Measurements from ENCODE around the gene LRSAM1.
"Not testable (repeated sequence)": the region's sequence is repeated elsewhere in the genome, so short reads cannot be mapped to it uniquely, and the experiment has no call there.

The LRSAM1 gene

DNA sequence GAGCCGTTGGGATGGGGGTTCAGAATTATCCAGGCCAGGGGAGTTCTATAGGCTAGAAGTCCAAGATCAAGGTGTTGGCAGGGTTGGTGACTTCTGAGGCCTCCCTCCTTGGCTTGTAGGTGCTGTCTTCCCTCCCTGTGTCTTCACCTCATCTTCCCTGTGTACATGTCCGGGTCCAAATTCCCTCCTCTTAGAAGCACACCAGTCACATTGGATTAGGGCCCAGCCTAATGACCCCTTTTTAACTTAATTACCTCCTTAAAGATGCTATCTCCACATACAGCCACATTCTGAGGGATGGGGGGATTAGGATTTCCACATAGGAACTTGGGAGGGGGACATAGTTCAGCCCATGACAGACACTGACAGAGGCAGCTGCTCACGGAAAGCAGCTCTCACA lies 12.1 kb downstream of the LRSAM1 start:
- DNase-seq, result no peak

DNA sequence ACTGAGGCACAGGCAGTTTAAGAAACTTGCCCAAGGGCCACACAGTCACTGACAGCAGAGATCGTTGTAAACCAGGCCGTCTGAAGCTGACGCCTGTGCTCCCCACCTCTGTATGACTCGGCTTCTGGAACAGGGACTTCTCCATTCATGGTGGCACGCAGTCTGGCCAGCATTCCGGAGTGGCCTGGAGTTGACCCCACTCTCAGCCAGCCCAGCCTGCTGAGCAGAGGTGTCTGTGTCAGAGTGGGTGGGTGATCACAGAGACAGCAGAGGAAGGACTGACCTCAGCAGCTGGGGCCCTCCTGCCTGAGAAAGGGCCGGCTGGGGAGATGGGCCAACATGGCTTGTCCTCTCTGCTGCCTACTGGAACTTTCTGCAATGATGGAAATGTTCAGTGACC lies 12.6 kb downstream of the LRSAM1 start:
- no peak for DNase-seq

DNA sequence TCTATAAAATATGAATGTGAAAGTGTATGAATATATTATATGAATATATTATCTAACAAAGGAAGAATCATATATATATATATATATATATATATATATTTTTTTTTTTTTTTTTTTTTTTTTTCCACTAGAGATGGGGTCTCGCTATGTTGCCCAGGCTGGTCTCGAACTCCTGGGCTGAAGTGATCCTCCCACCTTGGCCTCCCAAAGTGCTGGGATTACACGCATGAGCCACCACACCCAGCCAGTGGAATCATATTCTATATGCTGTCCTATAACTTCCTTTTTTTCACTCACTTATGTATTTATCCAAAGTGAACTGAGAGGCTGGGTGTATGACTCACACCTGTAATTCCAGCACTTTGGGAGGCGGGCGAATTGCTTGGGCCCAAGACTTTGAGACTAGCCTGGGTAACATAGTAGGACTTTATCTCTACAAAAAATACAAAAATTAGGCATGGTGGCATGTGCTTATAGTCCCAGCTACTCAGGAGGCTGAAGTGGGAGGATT lies 15.2 kb downstream of the LRSAM1 start:
- not testable (repeated sequence) for DNase-seq

DNA sequence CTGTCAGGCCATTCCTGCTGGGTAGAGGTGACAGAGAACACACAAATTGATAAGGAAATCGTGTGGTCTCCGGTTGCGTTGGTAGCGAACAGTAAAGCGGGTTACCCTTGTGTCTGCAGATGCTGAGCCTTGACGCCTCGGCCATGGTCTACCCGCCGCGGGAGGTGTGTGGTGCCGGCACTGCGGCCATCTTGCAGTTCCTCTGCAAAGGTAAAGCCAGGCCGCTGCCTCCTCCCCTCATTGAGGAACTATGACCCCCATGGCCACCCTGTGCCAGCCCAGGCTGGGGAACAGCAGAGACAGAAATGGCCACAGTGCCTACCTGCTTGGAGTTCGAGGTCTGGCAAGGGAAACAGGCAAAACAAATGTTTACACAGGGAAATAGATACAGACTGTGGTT lies 16.3 kb downstream of the LRSAM1 start:
- no peak for DNase-seq

DNA sequence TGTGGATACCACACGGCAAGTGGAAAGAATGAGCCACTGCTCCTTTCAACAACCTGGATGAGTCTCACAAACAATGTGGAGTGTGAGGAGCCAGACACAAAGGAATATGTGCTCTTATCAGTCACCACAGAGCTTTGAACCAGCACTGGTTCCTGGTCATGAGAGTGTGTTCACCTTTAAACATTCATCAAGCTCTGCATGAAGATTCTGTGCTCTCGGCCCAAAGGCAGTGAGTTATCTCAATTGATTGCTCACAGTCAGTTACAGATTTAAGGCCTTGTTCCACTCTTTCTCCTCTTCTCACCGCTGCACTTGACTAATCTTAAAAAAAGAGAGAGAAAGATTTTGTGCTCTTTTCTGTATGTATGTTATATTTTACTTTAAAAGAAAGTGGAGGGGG lies 19.4 kb downstream of the LRSAM1 start:
- no peak for DNase-seq

DNA sequence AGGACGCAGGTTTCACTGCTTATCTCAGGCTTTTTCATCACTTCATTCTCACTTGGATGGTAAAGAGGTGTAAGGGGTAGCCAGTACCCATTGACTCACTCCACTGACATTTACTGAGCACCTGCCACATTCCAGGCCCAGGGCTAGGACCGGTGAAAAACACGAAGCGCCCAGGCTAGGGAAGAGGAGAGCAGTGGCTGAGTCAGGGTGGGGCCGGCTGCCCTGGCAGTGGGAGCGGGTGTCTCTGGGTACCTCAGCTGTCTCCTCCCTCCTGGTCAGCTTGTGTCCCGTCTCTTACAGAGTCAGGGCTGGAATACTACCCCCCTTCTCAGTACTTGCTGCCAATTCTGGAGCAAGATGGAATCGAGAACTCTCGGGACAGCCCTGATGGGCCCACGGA lies 22.2 kb downstream of the LRSAM1 start:
- no peak for DNase-seq

DNA sequence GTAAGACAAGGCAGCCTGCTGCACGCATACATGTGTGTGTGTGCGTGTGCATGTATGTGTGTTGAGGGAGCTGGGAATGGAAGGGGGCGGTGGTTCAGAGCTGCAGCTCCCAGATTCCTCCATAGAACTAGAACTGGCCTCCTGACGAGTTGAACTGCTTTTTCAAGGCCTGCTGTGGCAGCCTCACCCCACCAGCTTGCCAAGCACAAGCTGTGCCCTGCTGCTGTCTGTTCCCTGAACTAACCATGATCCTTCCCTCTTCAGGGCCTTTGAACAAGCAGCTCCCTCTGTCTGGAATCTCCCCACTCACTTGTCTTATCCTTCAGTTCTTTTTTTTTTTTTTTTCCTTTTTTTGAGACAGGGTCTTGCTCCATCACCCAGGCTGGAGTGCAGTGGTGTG lies 22.6 kb downstream of the LRSAM1 start:
- no peak for DNase-seq

DNA sequence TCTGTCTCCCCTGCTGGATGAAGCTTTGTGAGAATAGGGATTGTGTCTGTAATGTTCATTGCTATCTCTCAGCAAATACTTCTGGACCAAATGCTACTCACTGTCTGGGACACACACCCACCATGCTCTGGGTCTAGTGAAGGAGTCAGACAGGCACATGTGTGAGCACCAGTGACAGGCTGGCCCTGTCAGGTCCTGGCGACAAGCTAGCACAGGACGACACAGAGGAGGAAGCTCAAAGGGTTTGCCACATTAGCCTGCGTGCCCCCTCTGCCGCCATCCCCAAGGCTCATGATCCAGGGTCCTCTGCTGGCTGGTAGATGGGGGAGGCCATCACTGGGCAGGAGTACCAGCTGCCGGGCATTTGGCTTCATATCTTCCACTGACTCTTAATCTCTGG lies 23.3 kb downstream of the LRSAM1 start:
- no peak for DNase-seq

DNA sequence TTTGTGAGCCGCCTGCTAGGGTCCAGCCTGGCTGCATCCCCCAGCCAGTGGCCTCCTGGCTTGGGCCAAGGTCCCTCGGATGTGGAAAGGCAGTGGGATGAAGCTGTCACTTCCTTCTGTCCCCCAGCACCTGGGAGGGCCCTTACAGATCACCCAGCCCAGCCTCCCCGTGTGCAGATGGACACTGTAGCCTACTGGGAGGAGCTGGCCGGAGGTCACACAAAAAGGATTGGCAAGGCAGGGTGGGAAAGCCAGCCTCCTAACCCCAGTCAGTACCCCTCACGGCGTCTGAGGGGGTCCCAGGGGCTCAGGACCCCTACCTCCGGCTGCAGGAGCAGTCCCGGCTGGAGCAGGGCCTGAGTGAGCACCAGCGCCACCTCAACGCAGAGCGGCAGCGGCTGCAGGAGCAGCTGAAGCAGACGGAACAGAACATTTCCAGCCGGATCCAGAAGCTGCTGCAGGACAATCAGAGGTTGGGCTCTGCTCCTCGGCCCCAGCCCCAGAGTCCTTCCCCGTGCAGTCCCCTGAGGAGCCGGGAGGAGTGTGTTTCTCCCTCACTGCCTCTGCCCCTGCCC lies 28.3 kb downstream of the LRSAM1 start:
- no peak for DNase-seq

DNA sequence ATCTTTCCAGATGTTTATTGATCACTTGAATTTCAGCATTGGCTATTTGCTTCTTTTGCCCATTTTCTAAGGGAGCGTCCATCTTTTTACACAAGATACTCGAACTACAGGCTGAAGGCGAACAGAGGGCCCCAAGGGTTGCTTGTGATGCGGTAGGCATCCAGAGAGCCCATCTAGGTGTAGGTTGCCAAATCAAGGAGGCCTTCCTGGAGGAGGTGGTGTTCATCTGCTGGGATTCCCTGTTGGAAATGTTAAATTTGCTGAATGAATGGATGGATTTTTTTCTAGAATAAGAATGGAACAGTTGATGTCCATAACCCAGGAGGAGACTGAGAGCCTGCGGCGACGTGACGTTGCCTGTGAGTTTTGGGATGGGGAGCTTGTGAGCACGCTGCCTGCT lies 31.4 kb downstream of the LRSAM1 start:
- DNase-seq, result no peak

DNA sequence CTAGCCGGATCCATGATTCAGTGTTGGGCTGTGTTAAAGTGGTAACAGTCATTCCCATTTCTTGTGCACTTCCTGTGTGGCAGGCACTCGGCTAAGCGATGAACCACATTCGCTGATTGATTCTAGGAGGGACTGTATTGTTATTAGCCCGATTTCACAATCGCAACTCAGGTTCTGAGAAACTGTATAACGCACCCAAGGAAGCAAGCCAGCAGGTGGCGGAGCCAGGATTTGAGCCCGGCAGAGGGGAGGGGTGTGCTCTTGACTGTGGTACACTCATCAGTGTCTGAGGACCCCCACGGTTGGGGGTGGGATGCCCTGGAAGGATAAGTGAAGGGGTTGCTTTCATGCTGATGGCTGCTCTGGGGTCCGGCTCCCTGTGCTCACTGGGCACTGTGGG lies 34.7 kb downstream of the LRSAM1 start:
- DNase-seq, result no peak

DNA sequence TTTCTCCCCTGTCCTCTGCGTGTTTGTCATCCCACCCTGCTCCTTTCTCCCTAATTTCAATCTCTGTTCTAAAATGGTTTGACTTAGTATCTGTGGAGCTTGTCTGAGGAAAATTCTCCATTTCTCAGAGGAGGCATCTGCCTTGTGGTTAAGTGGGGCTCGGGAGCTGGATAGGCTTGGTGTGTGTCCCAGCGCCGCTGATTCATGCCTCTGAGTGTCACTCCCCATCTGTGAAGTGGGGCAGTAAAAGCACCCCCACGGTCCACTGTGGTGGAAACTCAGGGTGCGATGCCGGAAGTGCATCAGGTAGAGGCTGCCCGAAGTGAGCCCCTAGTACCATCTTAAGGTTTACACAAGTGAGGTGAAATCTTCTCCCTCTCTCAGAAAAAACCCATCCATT lies 37.6 kb downstream of the LRSAM1 start:
- DNase-seq, result no peak

DNA sequence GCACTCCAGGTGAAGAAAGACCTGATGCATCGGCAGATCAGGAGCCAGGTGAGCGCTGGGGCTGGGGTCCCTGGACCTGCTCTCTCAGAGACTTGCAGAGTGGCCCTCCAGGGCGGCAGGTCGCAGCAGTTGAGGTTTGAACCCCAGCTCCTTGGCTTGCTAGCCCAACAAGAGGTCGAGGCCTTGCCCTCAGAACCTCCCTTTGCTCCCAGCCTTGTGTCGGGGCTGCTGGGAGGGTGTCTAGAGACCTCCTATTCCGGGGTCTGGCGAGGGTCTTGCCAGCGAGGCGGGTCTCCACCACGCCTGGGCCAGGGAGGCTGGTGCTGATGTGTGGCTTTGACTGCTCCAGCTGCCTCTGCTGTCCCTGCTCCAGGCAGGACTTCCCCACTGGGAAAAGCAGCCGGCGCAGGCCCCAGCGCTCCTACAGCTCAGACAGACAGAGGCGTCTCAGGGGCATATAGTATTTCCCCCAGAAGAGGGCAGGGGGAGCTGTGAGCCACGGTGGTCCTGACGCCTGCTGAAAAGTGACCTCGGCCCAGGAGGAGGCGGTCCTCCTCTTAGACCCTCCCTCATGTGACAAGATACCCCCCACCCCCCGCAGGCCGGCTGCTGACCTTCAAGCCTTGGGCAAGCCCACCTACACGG lies 38.3 kb downstream of the LRSAM1 start:
- no peak for DNase-seq

DNA sequence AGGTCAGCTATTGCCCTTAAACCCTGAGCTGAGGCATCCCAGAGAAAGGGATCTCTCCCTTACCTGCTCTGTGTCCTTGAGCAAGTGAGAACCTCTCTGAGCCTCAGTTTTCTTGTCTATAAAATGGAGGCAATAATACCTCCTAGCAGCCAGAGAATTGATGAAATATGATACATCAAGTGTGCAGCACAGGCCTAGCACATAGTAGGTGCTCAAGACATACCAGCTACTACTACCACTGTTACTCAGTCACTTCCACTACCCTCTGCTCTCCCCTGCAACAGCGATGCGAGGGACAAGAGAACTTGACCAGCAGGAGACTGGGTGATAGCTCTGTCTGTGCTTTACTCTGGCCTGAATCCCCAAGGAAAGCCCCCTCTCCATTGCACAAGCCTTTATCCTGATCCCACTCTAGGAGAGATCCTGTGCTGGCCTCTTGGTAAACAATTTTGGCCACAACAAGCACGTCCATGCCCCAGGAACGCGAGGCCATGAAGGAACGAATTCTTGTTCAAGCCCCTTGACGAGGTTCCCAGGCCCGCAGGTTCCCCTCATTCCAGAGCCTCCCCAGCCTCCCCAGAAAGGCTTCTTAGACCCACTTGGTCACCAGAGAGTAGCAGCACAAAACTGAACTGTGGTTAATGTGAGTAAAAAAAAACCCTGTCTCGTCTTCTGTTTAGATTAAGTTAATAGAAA lies 39.4 kb downstream of the LRSAM1 start:
- DNase-seq, result no peak

DNA sequence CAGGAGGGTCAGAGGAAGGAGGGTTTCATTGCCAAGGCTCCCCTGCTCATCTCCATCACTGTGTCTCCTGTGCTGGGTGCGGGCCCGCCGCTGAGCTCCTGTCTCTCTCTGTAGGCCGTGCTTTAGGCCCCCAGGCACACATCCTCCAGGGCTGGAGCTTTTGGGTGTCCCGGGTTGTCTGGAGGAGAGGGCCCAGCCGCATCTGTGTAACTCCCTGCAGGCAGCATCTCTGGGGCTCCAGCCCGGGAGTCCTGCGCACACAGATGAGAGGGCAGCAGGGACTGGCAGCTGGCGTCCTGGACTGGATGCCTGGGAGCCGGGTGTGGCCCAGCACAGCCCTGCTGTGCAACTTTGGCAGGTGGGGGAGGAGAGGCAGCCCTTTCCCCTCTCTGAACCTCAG lies 40.2 kb downstream of the LRSAM1 start:
- DNase-seq, result no peak

DNA sequence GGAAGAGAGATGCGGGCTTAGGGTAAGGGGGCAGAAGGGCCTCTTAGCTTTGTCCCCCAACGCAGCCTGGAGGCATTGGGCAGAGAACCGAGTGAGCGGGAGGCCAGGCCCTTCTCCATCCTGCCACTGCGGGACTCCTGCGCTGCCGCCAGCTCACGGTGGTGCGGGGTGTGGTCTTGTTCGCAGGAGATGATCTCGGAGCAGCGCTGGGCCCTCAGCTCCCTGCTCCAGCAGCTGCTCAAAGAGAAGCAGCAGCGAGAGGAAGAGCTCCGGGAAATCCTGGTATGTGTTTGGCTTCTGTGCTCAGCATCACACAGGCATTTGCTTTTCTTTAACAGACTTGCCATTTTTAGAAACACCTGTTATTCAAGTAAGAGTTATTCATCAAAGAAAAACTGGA lies 41.3 kb downstream of the LRSAM1 start:
- no peak for DNase-seq

DNA sequence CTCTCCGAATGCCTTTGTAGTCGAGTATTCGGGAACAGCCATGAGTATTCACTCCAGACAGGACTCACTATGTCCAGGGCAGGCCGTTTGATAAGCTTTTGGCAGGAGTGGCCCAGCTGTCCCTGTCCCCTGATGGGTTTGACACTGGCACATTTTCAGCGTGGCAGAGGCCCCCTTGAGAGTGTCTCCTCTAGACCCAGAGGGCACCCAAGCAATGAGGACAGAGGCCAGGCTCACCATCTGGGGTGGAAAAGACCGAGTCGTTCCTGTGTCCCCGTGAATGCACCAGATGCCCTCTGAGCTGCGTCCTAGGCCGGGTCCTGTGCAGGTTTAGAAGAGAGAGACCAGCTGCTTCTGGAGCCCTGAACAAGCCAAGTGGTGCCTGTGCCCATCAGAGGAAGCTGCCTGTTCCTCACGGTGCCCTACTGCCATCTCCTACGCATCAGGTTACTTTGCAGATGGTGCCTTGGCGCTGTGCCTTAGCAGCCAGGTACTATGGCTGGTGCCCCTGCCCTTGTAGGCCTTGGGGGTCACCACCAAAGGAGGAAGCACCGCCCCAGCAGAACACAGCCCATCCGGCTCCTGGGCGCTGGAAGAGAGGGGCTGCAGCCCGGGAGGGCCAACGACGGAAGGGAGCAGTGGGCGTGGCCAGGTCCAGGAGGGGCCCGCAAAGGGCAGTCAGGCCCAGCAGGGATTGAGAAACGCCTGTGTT lies 42.4 kb downstream of the LRSAM1 start:
- DNase-seq, result no peak

DNA sequence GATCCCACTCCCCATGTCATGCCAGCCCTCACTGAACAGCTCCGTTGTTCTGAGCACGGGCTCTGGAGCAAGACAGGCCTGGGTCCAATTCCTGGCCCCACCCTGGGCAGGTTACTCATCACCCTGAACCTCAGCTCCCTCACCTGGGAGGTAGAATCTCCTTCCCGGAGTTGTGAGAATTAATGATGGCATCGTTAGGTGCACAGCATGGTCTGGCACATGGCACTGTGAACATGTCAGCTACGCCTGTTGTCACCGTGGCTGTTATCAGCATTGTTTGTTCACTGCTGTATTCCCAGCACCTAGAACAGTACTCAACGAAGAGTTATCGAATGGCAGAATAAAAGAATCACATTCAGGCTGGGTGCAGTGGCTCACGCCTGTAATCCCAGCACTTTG lies 43.0 kb downstream of the LRSAM1 start:
- no peak for DNase-seq

DNA sequence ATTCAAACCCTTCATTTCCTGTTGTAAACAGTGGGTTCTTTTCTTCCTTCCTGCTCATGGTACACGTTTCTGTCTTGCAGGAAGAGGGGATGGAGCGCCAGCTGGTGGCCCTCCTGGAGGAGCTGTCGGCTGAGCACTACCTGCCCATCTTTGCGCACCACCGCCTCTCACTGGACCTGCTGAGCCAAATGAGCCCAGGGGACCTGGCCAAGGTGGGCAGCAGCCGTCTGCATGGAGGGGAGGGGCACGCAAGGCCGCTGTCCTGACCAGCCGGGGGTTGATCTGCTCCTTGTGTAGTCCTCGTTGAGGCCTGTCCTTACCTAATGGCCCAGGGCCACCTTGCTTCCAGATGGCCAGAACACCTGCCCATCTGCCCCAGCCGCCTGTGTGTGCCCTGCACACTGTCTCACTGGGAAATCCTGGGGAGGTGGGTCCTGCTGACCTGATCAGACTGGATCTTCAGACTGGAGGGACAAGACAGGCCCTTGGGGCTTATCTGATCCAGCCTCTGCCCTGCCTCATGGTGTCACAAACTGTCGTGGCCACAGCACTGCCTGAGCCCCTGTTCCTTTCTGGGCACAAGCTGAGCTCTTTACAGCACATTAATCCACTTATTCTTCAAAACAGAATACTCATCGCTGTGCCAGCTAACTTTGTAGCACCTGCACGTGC lies 44.7 kb downstream of the LRSAM1 start:
- no peak for DNase-seq

DNA sequence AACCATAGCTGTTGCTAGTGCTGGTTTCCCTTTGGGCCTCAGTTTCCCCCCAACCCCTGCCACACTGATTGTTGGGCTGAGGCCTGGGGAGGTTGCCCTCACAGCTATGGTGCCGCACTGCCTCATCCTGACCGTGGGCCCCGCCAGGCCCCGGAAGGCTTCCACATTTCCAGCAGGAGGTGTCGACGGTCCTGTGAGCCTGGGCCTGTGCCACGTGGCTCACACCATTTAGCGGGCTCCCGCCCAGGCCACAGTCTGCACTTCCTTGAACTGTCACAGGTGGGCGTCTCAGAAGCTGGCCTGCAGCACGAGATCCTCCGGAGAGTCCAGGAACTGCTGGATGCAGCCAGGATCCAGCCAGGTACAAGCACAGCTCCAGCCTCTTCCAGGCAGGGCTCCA lies 45.7 kb downstream of the LRSAM1 start:
- no peak for DNase-seq

DNA sequence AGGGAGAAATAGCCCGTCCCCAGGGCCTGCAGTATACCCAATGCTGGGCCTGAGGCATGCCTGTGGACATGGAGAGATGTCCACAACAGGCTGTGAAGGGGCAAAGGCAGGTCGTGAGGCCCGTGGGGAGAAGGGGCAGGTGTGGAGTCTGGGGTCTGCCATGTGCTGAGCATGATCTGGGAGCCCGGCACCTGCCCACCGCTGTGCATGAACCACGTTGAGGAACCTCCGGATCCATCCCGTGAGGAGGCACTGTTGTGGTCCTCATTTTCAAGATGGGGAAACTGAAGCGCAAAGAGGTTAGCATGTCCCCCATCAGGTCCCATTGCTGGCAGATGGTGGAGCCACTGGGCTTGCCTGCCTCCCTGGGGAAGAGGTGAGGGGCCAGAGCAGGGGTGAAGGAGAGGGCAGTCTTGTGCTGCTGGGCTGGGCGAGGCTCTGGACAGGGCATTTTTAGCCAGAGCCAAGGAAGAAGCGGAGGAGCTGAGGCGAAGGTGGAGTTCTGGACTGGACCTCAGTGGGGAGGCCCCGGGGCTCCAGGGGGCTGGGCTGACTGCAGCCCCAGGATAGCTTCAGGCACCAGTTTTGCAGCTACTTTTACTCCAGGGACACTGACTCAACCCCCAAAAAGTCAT lies 46.5 kb downstream of the LRSAM1 start:
- no peak for DNase-seq

DNA sequence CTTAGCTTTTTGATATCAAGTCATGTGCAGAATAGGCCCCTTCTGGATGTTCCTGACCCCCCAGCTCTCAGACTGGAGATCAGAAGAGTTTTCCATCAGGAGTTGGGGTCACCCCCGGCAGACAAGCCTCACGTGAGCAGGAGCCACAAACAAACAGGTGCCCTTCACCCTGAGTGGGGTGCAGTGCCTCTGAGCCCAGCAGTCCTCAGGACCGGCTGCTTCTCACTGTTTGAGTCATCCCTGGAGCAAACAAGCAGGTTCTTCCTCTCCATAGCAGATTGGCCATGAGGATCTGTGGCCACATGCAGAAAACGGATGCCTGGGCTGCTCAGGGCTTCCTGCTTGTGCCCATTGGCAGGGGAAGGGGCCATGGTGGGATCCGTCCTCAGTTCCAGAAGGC lies 47.0 kb downstream of the LRSAM1 start:
- DNase-seq, result no peak

DNA sequence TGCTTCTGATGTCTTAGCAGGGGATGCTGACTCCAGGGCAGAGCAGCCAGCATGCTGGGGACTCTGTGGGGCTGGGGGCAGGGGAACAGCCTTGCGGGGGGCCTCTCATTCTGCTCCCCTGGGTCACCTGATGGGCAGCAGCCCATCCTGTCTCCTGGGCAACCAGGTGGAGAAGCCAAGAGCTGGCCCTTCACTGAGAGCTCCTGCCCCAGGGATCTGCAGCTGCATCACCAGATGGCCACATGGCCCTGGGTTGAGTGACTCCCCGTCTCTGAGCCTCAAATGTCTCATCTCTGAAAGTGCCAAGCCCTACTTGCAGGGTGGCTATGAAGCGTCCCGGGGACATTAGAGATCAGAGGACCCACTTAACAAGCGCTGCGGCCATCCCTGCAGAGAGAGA lies 49.1 kb downstream of the LRSAM1 start:
- no peak for DNase-seq
